K562 (cell line): ENCODE data around the gene FST.

Source experiments
- SAFB2 ChIP-seq: fragments of 200-400 bp; formaldehyde crosslinking; IDR thresholded peaks from 2 replicates; pipeline ENCODE4 v1.6.1; 2018; ENCODE audit warnings: borderline replicate concordance, low read length, low read depth, moderate library complexity; ENCODE audit not compliant: severe bottlenecking
- ZNF76 ChIP-seq: fragments of 250-450 bp; sonication (Bioruptor Pico); IDR thresholded peaks from 2 replicates; pipeline ENCODE4 v1.4.0; 2020; ENCODE audit warnings: mild to moderate bottlenecking, moderate library complexity, borderline replicate concordance

DNA sequence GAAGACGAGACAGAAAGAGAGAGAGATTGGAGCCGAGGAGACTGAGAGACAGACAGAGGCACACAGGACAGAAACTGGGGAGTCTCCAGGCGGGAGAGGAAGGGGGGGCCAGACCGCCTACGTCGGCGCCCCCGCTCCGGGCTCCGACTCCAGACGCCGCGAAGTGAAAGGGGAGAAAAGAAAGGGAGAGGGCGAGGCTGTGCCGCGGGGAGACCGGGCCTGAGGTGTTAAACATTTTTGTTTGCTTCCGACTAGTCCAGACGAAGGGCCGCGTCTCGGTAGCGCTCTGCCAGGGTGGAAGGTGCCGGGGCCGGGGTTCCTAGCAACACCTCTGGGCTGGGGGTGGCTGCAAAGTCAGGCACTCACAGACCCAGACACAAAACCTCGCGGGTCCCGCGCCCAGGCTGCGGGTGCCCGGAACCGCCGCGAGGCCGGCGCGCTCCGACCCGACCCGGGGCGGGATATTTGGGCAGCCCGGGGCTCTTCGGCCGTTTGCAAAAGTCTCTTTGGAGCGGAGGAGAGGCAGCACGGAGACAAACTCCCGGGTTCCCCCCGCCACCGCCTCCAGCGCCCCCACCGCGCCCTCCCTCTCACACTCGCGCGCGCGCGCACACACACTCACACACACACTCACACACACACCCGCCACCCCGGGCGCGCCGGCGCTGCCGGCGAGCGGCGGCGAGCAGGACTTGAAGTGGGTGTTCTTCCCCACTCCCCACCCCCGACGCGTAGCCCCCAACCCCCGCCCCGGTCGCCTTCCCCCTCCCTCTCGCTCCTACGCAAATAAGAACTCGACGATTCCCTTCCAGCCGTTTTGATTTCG lies 626 bp upstream of the FST start:
- TF ChIP-seq SAFB2 (no peak), ZNF76 (no peak)
